ENCODE results near the gene OR51D1. TPM values are rescaled to one million over a fixed set of nuclear protein-coding genes. Genes with fewer than 3 reads are reported as not detected.

The OR51D1 gene
- total and polyA plus RNA-seq, 9 of the 15 experiments (the other 6 are each of a cell fraction or from before 2014, with no cell fraction given) = not detected

DNA sequence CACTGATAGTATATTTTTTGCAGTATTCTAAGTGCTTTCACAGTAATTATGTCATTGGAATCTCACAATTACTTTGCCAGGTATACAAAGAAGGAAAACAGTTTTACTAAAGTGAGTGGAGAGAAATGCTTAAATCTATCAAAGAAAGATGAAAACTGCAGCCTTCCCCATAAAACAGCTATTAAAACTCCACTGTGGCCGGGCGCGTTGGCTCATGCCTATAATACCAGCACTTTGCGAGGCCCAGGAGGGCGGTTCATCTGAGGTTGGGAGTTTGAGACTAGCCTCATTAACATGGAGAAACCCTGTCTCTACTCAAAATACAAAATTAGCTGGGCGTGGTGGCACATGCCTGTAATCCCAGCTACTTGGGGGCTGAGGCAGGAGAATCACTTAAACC is 25.6 kb downstream of the OR51D1 start (continued):
- TF ChIP-seq, protein P1, sequence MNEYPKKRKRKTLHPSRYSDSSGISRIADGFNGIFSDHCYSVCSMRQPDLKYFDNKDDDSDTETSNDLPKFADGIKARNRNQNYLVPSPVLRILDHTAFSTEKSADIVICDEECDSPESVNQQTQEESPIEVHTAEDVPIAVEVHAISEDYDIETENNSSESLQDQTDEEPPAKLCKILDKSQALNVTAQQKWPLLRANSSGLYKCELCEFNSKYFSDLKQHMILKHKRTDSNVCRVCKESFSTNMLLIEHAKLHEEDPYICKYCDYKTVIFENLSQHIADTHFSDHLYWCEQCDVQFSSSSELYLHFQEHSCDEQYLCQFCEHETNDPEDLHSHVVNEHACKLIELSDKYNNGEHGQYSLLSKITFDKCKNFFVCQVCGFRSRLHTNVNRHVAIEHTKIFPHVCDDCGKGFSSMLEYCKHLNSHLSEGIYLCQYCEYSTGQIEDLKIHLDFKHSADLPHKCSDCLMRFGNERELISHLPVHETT (CRISPR knock-in tag; conservative IDR thresholded peaks at IDR 0.05 in 1 of 2, IDR thresholded peaks at IDR 0.05 in 1 of 2) = no peak
- TF ChIP-seq FOS (IDR thresholded peaks at IDR 0.05; ENCODE audit: extremely low read depth, insufficient read length) (no peak), NFIX (CRISPR knock-in tag; IDR thresholded peaks at IDR 0.05; ENCODE audit: low read depth) (no peak)

DNA sequence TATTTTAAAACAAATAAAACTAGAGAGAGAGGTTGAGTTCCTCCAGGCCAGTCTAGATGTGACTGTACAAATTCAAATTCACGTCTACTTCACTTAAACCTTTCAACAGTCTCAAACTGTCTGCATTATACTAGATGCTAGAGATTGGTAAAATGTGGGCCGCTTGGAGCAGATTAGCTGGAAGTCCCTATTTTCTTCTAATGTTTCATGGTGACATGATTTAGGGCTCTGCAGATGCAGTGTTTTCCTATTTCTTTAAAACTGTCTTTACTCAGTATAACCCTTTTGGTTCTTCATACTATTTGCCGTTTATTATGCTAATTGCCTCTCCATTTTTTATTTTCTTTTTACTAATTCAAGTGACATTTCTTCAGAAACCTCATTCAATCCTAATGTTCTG is 26.9 kb downstream of the OR51D1 start:
- Histone ChIP-seq H3K36me3 (ENCODE audit: control insufficient read depth, insufficient read depth, low read length) (no peaks in the 10 kb centered on the region), H4K20me1 (replicated peaks; ENCODE audit: control insufficient read depth, insufficient read depth, low read length) (no peaks in the 10 kb centered on the region), H3K9me1 (ENCODE audit: control insufficient read depth, insufficient read depth, low read length) (no peaks in the 10 kb centered on the region), H3K4me2 (ENCODE audit: insufficient read depth, low read length) (no peak overlapping the region), H3K9ac (ENCODE audit: insufficient read depth in 1 of 2, low read depth in 2 of 2, low read length in 2 of 2) (no peak overlapping the region), H3K79me2 (ENCODE audit: control insufficient read depth, insufficient read depth, low read length) (no peaks in the 10 kb centered on the region), H3K4me1 (replicated peaks in 1 of 2; ENCODE audit: control insufficient read depth in 2 of 2, insufficient read depth in 2 of 2, low read length in 2 of 2) (peaks cover 0 to 8% of the 10 kb centered on the region in 2 experiments; a peak in 3 of 5 replicates), H3K27ac (ENCODE audit: extremely low read depth, low read depth, low read length) (no peak overlapping the region), H2AFZ (ENCODE audit: low read depth, low read length) (no peak overlapping the region), H3K9me3 (replicated peaks; ENCODE audit: control insufficient read depth, insufficient read depth, low read depth, low read length) (no peaks in the 10 kb centered on the region), H3K4me3 (no peak overlapping the region), H3K27me3 (ENCODE audit: control insufficient read depth in 2 of 2, insufficient read depth in 2 of 2, low read length in 2 of 2) (no peaks in the 10 kb centered on the region)
- intact Hi-C loops (cut with micrococcal nuclease) (no loop called here), in situ Hi-C loops (cut with MboI) (no loop called here)
- WGBS (ENCODE audit: insufficient coverage, low coverage, missing lambda C conversion rate) = 18% methylated on average over 3 of the region's 3 CpGs
- CTCF ChIA-PET (ENCODE audit: low intra/inter-chr PET ratio) = no interaction called here
- ATAC-seq = no peak
- POLR2A ChIA-PET = interaction anchor here (1.1 kb wide), 1 partner anchor 25 kb away, joined by 3 read pairs; no protein-coding TSS in a partner anchor
- TF ChIP-seq ZNF583 (CRISPR knock-in tag; IDR thresholded peaks at IDR 0.05) (peak; percentile 70; the same call in 1 of the 2 replicates), STAT5B (CRISPR knock-in tag; IDR thresholded peaks at IDR 0.05) (no peak), MEIS2 (IDR thresholded peaks at IDR 0.05; ENCODE audit: partially characterized antibody) (peak; percentile 28), SMARCE1 (IDR thresholded peaks at IDR 0.05) (no peak), RAD51 (IDR thresholded peaks at IDR 0.05; ENCODE audit: borderline replicate concordance, low read depth) (no peak), HCFC1 (IDR thresholded peaks at IDR 0.05; ENCODE audit: low read depth, low read length) (no peak), SP2 (IDR thresholded peaks at IDR 0.05; ENCODE audit: extremely low read depth, low read depth, low read length, poor library complexity, severe bottlenecking) (no peak), KDM5B (IDR thresholded peaks at IDR 0.05; ENCODE audit: insufficient replicate concordance, low read depth, low read length) (no peak)
- TF ChIP-seq, protein P2, sequence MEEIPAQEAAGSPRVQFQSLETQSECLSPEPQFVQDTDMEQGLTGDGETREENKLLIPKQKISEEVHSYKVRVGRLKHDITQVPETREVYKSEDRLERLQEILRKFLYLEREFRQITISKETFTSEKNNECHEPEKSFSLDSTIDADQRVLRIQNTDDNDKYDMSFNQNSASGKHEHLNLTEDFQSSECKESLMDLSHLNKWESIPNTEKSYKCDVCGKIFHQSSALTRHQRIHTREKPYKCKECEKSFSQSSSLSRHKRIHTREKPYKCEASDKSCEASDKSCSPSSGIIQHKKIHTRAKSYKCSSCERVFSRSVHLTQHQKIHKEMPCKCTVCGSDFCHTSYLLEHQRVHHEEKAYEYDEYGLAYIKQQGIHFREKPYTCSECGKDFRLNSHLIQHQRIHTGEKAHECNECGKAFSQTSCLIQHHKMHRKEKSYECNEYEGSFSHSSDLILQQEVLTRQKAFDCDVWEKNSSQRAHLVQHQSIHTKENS (CRISPR knock-in tag; IDR thresholded peaks at IDR 0.05) = no peak
- TF ChIP-seq, protein P3, sequence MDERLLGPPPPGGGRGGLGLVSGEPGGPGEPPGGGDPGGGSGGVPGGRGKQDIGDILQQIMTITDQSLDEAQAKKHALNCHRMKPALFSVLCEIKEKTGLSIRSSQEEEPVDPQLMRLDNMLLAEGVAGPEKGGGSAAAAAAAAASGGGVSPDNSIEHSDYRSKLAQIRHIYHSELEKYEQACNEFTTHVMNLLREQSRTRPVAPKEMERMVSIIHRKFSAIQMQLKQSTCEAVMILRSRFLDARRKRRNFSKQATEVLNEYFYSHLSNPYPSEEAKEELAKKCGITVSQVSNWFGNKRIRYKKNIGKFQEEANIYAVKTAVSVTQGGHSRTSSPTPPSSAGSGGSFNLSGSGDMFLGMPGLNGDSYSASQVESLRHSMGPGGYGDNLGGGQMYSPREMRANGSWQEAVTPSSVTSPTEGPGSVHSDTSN (CRISPR knock-in tag; IDR thresholded peaks at IDR 0.05; ENCODE audit: low read depth) = no peak
- TF ChIP-seq, protein P3 (tag; conservative IDR thresholded peaks at IDR 0.05; ENCODE audit: low read depth) = peak; percentile 52; the same call in 1 of the 2 replicates
- DNase-seq (ENCODE audit: extremely low read depth in 1 of 4, low spot score in 3 of 4) = no peak
- FAIRE-seq = no peak
- BruUV-seq (replicated peaks) = no TSS peak

Data from K562 (cell line).